GDM1 (cell line): ENCODE results near the gene GUCD1.
"Not testable (repeated sequence)": the region's sequence is repeated elsewhere in the genome, so short reads cannot be mapped to it uniquely, and the experiment has no call there.

Experiments used
- DNase-seq: peaks from one replicate; lab custom pipeline; 2025; lab: John Stamatoyannopoulos, UW

The GUCD1 gene

GRCh38 chr22:24554313-24555164 is at the start of gene GUCD1:
Gene GUCD1 (minus strand): TSS chr22:24555138. CDS start chr22:24554991, 147 bp downstream.
- no peak for DNase-seq

DNA sequence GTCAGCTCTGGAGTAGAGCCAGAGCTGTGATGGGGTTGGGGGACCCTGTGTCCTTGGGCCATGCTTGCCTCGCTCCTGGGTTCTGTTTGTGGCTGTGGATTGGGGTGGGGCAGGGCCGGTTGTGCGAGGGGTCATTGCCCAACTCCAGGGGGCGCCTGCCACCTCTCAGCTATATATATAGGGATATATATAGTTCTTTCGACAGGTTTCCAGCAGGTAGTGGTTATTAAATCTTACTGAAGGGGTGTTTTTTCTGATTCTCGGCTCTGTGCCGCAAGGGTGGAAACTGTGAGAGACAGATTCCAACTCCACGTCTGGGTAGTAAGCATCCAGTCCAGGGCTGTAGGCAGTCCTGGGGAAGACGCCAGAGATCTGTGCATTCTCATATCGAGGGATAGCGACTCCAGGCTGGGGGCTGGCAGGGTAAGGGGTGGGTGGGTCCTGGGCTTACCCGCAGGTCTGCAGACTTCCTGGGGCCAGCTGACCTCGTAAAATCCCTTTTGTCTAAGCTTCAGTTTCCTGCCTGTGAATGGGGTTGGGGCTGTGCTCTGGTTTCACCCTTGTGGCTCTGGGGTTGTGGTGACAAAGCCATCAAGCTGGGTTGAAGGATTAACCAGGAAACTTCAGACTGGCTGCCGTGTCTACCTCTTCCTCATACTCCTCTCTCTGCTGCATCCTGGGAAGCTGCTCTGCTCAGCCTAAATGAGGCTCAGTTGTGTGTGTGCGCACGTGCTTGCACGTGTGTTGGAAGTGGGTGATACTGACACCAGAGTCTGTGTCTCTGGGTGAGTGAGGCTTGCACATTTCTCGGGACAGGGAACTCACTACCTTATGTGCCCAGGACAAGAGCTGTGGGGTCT is 49.1 kb upstream of the GUCD1 start:
- peak; percentile 68 for DNase-seq

DNA sequence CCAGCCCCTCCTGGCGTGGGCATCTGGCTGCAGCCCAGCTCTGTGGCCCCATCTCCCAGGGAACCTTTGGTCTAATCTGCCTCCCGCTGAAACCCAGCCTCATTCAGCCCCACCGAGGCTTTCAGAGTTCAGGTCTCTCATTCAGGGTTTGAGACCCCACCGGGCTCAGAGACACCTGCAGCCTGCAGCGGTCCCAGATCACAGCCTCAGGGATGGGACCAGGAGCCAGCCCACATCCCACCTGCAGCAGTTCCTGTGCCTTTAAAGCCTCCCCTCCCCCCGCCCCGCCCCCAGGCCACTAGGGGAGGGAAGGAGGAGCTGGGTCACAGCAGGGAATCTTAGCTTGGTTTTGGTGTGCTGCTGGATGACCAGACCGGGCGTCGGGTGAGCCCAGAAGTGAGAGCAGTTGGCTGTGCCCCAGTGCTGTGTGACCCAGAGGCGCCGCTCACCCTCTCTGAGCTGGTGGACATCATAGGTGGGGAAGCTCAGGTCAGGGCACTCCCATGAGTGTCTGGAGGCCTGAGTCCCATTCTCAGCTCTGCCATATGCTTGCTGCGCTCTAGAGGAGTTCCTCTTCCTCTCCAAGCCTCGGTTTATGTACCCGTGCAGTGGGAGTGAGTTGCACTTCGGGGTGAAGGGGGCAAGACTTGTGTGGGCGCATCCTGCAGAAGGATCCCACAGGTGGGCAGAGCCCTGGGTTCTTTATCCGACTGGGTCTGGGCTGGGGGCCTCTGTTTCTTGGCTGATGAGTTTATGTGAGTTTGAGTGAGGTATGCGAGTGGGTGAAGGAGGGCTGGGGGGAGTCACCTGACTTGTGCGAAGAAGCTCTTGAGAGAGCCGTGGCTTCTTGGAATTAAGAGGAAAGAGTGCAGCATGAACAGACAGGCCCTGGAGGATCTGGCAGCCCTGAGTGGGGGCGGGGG is 48.2 kb upstream of the GUCD1 start, which contains the start of gene GGT1:
GGT1 (plus strand) TSS at position 347 of the 923 bp plus-strand sequence. CDS start 7,889 bp downstream, outside the sequence.
- DNase-seq = not testable (repeated sequence)

GRCh38 chr22:24602105-24602749 is 47.3 kb upstream of the GUCD1 start:
- DNase-seq = not testable (repeated sequence)

DNA sequence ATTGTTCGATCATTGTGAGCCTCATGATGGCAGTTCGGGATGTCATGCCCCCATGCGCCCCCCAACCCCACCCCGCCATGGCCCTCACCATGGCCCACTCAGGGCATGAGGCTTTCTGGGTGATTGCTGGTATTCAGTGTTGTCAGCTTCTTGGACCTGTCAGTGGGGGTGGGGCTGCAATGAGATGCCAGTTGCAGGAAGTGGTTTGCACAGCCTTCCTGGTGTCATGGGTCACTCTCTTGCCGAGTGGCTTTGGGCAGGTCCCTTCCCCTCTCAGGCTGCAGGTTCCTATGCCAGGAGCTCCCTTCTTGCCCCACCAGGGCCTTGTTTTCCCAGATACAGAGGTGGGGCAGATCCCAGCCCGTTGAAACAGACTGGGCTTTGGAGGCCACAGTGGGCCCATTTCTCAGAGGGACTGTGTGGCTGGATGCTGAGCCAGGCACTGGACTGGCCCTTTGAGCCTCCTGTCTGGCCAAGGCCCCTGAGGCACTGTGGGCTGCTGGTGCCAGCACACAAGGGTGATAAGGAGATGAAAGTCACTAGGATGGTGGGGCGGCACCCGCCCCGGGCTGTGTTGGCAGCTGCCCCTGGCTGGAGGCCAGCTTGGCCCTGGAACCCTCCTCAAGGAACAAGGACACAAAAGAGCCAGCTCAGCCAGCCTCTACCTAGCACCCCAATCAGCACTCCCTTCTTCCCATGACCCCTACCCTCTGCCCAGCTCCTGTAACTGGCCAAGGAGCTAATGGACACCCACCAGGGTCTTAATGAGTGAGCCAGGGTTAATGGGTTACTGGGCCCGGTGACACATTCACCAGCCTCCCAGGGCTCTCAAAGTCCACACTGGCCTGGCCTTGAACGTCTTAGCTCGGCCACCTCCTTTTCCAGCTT is 46.5 kb upstream of the GUCD1 start:
- peak; percentile 42 for DNase-seq

- DNase-seq = not testable (repeated sequence)
Observed at GRCh38 chr22:24599958-24600715, 45.2 kb upstream of the GUCD1 start.

- no peak for DNase-seq
Observed at GRCh38 chr22:24599514-24599913, 44.6 kb upstream of the GUCD1 start.

DNA sequence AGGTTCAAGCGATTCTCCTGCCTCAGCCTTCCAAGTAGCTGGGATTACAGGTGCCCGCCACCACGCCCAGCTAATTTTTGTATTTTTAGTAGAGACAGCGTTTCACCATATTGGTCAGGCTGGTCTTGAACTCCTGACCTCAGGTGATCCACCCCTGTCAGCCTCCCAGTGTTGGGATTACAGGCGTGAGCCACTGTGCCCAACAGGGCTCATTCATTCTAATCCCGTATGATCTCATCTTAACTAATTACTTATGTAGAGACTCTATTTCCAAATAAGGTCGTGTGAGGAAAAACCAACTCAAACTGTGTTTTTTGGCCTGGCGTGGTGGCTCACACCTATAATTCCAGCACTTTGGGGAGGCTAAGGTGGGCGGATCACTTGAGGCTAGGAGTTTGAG is 42.1 kb upstream of the GUCD1 start:
- not testable (repeated sequence) for DNase-seq

GRCh38 chr22:24595863-24596262 is 40.9 kb upstream of the GUCD1 start:
- no peak for DNase-seq

DNA sequence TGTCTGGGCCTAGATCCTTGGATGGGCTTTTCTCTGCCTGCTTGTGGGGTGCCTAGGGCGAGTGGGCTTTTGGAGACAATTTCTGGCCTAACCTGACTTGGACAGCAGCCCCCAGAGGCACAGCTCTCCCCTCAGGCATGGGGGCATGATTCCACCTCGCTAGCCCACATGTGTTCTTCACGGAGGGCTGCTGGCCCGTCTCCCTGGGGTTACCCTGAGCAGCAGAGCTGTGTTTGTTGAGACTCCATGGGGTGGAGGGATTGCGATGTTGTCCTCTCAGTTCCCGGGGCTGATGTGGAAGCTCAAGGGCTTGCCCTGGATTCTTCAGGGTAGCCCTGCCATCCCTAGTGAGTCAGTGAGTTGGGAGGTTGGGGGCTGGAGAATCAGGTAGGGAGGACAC is 40.3 kb upstream of the GUCD1 start:
- no peak for DNase-seq

DNA sequence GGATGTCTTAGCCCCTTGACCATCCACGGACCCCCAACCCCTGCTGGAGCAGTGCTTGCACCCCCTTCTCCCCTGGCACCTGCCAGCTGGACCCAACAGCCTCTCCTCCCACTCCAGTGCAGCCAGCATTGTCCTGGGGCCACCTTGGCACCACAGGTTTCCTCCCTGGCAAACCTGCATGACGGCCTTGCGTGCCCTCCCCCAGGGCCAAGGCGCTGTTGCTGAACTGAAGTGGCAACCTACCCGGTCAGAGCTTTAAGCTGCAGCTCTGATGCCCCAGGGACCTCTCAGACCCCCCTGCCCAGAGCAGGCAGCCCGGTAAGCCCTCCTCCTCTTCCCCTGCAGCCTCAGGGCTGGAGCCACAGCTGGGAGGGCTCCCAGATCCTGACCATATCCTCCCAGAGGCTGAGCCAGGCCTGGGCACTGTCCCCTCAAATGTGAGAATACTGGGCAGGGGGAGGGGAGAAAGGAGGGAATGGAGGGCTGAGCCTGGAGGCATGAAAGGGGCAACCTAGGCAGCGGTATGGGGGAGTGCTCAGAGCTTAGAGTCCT is 39.7 kb upstream of the GUCD1 start:
- no peak for DNase-seq

- no peak for DNase-seq
Observed at GRCh38 chr22:24593836-24594568, 39.1 kb upstream of the GUCD1 start.

DNA sequence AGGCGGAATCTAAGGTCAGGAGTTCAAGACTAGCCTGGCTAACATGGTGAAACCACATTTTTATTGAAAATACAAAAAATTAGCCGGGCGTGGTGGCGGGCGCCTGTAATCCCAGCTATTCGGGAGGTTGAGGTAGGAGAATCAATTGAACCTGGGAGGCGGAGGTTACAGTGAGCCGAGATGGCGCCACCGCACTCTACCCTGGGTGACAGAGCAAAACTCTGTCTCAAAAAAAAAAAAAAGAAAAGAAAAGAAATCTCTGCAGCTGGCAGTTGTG is 38.6 kb upstream of the GUCD1 start:
- not testable (repeated sequence) for DNase-seq

GRCh38 chr22:24592851-24593558 is 38.1 kb upstream of the GUCD1 start, which contains the start of gene LRRC75B:
Gene LRRC75B (minus strand): TSS chr22:24593073. CDS start chr22:24593039, 34 bp downstream.
- peak; percentile 59 for DNase-seq

GRCh38 chr22:24592058-24592850 is 37.3 kb upstream of the GUCD1 start:
- no peak for DNase-seq

DNA sequence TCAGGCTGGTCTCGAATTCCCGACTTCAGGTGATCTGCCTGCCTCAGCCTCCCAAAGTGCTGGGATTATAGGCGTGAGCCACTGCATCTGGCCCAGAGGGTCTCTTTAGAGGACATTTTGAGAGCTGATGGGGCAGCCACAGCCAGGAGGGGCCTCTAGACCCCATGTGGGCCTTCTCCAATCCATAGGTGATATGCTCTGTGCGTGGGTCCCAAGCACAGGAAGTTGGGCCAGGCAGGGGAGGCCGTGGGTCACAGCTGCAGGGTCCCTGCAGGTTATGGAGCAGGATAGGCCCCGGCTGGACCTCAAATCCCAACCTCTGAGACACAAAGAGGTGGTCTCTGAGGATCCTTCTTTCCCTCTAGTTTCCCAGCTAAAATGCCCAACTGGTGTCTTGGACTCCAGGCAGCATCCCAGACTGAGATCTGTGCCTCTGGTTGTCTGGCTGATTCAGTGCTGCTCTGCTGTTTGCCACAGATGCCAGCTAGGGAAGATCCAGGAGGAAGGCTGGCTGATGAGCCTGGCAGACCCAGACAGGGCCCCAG is 36.4 kb upstream of the GUCD1 start:
- no peak for DNase-seq
